Activated CD4-positive, alpha-beta T cell treated with anti-CD3 and anti-CD28 coated beads, Interleukin-10, Interleukin-2, amounts not matched to agents 100 ng/mL and 50 ng/mL, durations not matched to agents 16 hours and 8 hours (primary cell): ENCODE data around the gene THSD7A.

Experiments used
- DNase-seq: peaks from one replicate; pipeline ENCODE4 v3.0.0-alpha.2; 2020

THSD7A gene

GRCh38 chr7:11623093-11623678 lies 208.8 kb downstream of the THSD7A start:
- no peak for DNase-seq

DNA sequence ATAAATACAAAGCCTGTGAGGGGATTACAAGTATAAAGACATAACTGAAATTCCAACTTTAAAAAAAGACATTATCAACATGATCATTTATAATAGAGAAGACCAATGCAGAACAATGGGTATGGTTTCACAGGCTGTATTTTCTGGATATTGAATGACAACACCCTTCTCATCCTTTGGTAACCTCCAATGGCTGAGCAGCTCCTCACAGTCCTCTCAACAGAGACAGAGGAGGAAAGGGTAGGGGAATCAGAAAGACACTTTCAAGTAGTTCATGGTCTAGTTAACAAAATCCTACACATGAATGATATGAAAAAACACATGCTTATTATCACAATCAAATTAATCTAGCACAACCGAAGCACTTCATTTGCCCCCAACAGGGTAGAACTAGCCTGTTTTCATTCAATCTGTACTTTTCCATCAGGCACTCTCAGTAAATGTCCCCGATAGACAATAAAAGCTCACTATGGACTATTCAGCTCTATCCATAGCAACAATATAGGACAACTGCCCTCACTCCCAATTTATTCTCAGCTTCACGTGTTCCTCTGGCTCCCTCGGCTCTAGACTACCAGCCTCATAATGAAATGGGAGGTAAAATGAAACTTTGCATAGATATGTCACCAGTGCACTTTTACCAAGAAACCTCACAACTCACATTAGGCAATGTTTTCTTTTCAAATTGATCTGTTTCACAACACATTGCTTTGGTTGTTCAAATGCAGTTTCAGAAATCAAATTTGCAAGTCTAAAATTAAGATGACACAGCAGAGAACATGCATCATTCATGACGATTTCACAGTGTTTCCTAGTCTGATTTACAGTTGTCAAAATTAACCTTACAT lies 211.4 kb downstream of the THSD7A start:
- no peak for DNase-seq

DNA sequence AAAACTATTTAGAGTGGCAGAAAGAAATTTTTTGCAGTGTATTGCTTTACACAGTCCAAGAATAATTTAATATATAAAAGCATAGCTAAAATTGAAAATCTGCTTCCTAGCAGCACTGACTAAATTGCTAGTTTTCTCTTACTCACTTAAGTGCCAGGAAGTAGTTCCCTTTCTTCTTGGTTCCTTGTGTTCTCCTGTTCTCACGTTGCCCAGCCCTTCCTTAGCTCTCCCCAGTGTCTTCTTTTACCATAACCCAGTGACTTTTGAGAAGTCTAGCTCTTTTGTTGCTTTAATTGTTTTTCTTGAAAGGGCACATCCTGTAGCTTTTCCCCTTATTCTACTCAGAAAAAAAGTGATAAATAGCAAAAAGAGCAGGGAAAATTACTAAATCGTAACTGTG lies 215.5 kb downstream of the THSD7A start:
- DNase-seq: no peak

GRCh38 chr7:11615174-11615573 lies 216.8 kb downstream of the THSD7A start:
- DNase-seq: no peak

DNA sequence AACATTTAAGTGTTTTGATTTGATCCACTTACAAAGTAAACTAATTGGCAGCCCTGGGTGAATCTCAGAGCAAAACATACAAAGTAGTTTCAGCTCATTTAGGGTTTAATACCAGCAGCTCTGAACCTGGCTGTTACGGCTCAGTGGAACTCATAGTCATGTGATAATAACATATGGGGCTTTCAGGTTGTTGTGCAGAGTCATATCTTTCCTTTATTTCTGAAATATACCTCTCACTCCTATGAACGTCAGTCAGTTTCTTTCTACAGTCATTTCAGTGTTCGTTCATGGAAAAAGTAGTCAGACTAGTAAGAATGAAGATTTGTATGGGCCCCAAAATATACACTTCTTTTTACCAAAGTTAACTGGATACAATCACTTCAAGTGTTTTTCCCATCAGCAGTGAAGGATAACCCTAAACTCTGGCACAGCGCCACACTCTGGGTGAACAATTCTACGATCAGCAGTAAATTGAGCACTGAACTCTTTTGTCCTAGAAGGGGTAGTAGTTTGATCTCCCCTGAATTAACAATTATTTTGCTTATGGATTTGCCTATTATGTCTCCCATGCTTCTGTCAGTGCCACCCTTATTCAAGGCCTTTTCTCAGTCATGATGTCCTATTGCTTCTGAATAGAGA lies 218.6 kb downstream of the THSD7A start:
- no peak for DNase-seq

GRCh38 chr7:11612737-11613136 lies 219.3 kb downstream of the THSD7A start:
- no peak for DNase-seq

DNA sequence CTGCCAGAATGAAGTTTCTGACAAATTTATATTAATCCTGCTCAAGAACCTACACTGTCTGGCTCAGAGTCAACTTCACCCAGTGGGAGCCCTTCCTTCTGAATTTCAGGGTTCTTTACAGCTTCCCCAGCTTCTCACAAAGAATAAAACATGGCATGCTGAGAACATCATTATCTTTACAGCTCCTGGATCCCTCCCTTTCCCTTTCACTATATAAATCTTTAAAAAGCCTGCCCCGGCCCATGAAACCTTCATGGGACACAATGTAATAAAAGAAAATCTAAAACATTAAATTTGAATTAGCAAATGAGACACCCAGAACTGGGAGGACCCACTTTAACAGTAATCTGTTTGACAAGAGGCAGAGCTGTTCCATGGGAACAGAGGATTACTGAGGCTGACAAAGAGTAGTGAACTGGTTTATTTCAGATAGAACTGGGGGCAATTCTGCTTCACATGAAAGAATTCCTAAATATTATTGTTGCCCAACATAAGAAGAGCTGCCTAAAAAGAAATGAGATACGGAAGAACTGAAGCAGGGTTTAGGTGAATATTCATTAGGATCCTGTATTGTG lies 222.8 kb downstream of the THSD7A start:
- DNase-seq: no peak

- no peak for DNase-seq
Observed at GRCh38 chr7:11607686-11608085, 224.3 kb downstream of the THSD7A start.

DNA sequence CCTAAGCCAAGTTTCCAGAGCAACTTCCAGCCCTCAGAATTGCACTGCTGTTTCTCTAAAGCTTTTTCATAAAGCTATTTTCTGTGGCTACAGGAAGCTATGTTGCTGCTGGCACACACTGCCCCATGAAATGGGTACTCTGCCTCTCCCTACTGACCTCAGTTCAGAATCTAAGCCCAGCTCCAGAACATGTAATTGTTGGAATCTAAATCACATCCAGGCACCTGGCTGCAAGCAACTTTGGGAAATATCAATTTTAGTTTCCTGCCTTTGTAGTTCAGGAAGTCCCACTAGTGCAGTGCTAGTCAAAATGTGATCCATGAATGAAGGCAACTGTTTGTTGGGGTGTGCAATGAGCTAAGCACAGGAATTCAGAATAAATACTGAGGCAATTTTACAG lies 226.2 kb downstream of the THSD7A start:
- no peak for DNase-seq

- DNase-seq: no peak
Observed at GRCh38 chr7:11604505-11604904, 227.5 kb downstream of the THSD7A start.

DNA sequence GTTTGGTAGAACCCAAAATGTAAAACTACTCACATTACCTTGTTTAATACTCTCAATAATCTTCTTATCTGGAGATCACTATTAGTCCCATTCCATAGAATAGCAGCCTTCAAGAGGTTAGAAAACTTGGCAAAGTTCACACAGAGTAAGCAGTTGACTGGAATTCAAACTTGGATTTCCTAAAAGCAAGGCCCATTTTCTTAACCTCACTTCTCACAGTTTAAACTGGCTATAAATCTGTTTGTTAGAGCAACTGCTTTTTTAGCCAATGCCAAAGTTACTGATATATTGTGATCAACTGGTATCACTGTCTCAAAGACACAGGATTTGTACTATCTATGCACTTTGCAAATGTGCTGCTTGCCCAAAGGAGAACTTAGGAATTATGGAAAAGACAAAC lies 230.2 kb downstream of the THSD7A start:
- no peak for DNase-seq

GRCh38 chr7:11593322-11593721 lies 238.7 kb downstream of the THSD7A start:
- no peak for DNase-seq

DNA sequence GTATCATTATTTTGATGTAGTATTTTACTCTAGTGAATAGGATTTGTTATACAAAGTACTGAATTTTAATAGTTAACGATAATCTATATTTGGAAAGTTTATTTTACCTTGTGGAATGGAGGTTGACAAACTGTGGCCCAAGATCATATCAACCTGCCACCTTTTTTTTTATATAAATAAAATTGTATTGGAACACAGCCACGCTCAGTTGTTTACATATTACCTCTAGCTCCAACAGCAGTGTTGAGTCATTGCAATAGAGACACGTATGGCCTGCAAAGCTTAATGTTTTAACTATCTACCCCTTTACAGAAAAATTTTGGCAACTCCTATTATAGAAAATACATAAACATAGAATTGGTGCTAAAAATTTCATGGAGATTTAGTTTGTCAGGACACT lies 239.3 kb downstream of the THSD7A start:
- DNase-seq: no peak

- no peak for DNase-seq
Observed at GRCh38 chr7:11591943-11592342, 240.1 kb downstream of the THSD7A start.

DNA sequence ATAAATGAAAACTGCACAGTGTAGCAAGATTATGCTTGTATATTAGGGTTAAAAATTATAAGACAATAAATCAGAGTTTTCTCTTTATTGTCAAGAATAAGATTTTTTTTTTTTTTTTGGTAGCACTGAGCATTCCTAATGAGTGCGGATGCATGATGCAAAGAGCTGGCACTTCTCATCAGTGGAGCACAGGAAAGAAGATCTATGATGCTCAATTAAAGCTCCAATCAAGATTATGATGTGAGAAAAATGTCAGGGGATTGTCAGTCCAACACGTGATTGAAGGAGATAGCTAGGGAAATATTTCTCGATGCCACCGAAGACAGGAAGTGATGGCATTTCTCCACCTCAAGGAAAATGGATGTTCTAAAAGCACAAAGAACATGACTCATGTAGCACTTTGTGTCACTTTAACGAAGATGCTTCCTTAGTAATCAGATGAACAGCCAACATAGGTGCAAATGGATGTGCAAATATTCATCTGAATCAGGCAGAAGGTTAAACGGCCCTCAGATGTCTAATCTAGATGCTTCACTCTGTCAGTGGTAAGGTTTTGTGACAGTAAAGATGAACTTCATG lies 240.9 kb downstream of the THSD7A start:
- no peak for DNase-seq

DNA sequence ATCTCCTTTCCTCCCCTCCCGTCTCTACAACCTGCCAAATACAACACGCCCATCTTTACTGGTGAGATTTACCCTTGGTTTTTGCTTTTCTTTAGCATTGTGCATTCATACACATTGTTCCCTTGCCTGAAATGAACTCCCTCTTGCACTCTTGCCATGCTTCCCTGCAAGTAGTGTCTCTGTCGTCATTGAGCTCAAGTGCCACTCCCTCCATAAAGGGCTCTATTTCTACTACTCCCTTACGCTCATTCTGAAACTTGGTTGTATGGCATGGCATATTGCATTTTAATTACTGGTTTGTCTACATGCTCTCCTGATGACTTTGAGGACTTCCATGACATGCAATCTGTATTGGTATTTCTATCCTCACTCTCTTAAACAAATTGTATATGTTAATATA lies 242.7 kb downstream of the THSD7A start:
- DNase-seq: no peak

GRCh38 chr7:11587814-11588213 lies 244.2 kb downstream of the THSD7A start:
- no peak for DNase-seq

DNA sequence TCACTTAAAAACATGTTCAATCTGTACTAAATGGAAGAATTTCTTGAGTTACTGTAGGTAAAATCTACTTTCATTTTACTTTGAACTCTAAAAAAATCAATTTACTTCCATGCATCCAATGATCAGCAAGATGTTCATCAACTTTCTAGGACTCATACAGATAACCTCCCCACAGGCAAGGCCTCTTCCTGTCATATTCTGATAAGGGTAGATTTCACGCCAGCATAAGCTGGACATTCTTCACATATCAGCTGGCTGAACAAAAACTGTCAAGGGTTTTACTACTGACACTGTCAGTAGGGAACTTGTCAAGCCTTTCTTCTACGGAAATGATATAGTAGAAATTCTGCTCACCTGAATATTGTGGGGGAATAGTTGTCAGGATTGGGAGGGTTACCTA lies 244.9 kb downstream of the THSD7A start:
- DNase-seq: no peak

GRCh38 chr7:11584406-11585031 lies 247.5 kb downstream of the THSD7A start:
- no peak for DNase-seq

DNA sequence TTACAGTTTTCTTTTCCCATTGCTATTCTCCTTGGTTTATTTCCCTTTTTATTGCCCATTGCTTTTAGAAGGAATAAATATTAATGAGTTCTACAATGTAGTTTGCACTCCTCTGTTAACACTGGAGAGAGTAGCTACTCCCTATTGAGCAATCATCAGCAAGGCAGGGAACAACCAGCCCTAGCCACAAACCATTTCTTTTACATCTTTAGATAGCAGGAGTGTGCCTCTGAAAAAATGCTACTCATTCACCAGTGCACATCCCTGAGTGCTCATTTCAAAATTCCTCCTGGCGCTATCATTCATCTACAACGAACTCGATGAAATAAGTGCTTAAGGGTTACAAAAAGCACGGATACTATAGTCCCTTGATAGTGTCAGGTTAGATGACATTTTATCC lies 252.9 kb downstream of the THSD7A start:
- DNase-seq: no peak

GRCh38 chr7:11576310-11576709 lies 255.7 kb downstream of the THSD7A start:
- DNase-seq: no peak

DNA sequence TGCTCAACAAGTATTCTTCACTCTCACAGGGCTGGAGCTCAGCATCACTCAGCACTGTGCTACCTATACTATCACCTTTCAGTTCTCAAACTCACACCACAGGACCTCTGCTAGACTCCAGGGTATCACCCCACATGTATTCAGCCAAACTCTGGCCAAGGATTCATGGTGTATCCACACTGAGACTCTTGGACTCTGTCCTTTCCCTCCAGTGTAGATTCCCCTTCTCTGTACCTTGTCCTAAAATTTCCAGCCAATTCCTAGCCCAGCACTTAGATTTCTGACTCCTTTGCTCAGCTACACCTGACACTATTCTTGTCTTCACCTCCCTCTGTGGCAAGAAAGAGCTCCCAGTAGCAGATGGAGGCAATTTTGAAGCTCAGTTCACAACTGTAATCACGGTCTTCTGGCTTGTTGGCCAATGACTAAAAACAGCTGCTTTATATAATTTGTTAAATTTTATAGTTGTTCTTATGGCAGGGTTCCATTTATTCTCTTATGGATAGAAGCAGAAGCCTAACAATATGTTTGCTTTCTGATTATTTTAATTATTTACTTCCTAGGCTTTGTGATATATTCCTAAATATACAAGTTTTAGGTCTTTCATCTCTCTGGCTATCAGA lies 258.8 kb downstream of the THSD7A start:
- DNase-seq: no peak
